HL-60 (cell line): Measurements from ENCODE around the gene LEF1.

Experiments
- GABPA ChIP-seq: IDR thresholded peaks from 2 replicates; pipeline ENCODE4 v1.6.1; 2012; ENCODE audit warnings: low read depth
- POLR2AphosphoS5 ChIP-seq: IDR thresholded peaks from 2 replicates; pipeline ENCODE4 v1.6.1; 2012; ENCODE audit warnings: low read depth
- REST ChIP-seq: IDR thresholded peaks from 2 replicates; pipeline ENCODE4 v1.6.1; 2012; ENCODE audit warnings: low read depth; ENCODE audit not compliant: insufficient replicate concordance
- TF ChIP-seq, protein P1 (sequence below): IDR thresholded peaks from one replicate; pipeline ENCODE4 v1.5.1; 2011; ENCODE audit warnings: low read length, control low read depth, inconsistent platforms; ENCODE audit not compliant: insufficient read depth

DNA sequence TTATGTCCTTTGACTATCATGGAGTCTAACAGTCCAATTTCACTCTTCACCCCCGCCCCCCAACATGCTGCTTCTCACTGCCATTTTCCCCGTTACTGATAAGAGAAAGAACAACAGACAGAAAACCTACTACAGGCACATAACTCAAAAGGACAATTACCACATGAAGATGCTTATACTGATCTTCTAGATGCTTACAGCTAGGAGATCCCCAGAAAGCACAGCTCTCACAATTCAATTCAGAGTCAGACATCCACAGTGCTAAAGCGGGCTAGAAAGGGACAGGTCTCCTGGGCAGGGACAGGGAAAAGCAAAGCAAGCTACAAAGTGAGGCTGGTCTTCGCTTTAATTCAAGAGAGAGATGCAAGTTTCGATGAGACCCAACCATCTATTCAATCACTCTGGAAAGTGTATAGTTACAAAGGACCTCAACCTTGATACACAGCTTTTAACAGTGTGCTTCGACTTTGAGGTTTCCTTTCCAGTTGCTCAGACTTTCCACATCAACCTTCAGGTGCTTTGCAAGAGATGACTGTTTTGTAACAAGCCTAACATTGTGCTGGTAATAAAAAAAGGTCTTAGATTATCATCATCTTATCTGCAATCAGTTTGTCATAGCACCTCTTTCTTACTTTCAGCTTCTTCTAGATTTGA lies 60.9 kb downstream of the LEF1 start:
- TF ChIP-seq, protein P1, sequence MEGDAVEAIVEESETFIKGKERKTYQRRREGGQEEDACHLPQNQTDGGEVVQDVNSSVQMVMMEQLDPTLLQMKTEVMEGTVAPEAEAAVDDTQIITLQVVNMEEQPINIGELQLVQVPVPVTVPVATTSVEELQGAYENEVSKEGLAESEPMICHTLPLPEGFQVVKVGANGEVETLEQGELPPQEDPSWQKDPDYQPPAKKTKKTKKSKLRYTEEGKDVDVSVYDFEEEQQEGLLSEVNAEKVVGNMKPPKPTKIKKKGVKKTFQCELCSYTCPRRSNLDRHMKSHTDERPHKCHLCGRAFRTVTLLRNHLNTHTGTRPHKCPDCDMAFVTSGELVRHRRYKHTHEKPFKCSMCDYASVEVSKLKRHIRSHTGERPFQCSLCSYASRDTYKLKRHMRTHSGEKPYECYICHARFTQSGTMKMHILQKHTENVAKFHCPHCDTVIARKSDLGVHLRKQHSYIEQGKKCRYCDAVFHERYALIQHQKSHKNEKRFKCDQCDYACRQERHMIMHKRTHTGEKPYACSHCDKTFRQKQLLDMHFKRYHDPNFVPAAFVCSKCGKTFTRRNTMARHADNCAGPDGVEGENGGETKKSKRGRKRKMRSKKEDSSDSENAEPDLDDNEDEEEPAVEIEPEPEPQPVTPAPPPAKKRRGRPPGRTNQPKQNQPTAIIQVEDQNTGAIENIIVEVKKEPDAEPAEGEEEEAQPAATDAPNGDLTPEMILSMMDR = no peak
- TF ChIP-seq GABPA (no peak), POLR2AphosphoS5 (no peak), REST (no peak)
